Adrenal gland (tissue), 5 donors: ENCODE measurements around the gene ANKRD36B.
"Not testable (repeated sequence)": the region's sequence is repeated elsewhere in the genome, so short reads cannot be mapped to it uniquely, and the experiment has no call there.

ENCODE experiments used
- POLR2A ChIP-seq, 2 donors: fragments of 450-650 bp; IDR thresholded peaks; one replicate each; pipeline ENCODE4 v1.6.1; 2017; ENCODE audit warnings: antibody characterized with exemption in 2 of 2, mild to moderate bottlenecking in 2 of 2, moderate library complexity in 1 of 2
- TF ChIP-seq, protein P1 (sequence below), 6 experiments: fragments of 450-650 bp in 4 of 6; fragments of 200-600 bp in 2 of 6; sonication (generic) in 1 of 6; IDR thresholded peaks; 1 replicate in 5 of 6; 2 replicates in 1 of 6; pipeline versions ENCODE4 v1.5.1 to v1.8.0; 2016 to 2021; ENCODE audit warnings: antibody characterized with exemption in 6 of 6, mild to moderate bottlenecking in 2 of 6, moderate library complexity in 1 of 6
- donor health status: DM: no; HTN: no; CAD: no.

DNA sequence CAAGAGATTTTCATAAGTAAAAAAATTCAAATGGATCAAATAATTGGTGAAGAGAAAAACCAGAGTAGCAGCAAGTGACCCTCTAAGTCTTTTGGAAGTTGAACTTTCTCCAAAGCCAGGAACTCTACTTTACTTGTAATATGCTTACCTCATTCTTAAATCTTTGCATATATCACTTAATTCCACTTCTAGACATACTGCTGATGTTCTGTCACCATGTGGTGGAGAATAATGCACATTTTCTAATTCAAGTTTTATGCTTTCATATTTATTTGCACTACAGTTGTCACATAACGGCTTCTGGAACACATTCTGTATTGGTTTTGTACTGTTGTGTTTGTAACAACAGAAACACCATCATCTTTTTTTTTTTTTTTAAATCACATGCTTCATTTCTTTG is 65.9 kb downstream of the ANKRD36B start:
- TF ChIP-seq, protein P1, sequence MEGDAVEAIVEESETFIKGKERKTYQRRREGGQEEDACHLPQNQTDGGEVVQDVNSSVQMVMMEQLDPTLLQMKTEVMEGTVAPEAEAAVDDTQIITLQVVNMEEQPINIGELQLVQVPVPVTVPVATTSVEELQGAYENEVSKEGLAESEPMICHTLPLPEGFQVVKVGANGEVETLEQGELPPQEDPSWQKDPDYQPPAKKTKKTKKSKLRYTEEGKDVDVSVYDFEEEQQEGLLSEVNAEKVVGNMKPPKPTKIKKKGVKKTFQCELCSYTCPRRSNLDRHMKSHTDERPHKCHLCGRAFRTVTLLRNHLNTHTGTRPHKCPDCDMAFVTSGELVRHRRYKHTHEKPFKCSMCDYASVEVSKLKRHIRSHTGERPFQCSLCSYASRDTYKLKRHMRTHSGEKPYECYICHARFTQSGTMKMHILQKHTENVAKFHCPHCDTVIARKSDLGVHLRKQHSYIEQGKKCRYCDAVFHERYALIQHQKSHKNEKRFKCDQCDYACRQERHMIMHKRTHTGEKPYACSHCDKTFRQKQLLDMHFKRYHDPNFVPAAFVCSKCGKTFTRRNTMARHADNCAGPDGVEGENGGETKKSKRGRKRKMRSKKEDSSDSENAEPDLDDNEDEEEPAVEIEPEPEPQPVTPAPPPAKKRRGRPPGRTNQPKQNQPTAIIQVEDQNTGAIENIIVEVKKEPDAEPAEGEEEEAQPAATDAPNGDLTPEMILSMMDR (IDR thresholded peaks at IDR 0.05), result not testable (repeated sequence)
- not testable (repeated sequence) for TF ChIP-seq POLR2A (IDR thresholded peaks at IDR 0.05)
